ENCODE measurements around the gene RAD1. TPM values are rescaled to one million over a fixed set of nuclear protein-coding genes. Genes with fewer than 3 reads are reported as not detected.

Gene RAD1
- total and polyA plus RNA-seq, 4 experiments from 2014 or later, result 16.2 to 26.3 (median 22.2) TPM

DNA sequence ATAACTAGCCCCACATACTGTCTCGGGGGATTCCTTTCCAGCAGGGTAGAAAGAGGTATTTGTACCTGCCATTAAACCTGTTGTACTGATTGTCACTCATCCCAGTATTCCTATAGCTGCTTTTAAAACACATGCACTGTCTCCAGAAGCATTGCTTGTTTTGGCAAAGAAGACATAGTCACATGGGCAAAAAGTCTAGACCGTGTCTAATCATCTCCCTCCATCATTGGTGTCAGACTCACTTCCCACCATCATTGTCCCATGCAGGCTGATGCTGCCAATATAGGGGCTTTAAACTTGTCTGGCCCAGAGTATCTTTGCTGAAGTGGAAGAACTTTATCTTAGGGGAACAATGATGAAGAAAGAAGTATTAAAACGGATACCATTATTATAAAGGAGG is 26.6 kb upstream of the RAD1 start:
- Mint-ChIP-seq H3K4me1 (peaks cover 0 to 2% (median under 1%) of the 10 kb centered on the region in 4 donors), H3K27me3 (no peaks in the 10 kb centered on the region), H3K36me3 (peaks cover 53 to 55% of the 10 kb centered on the region in 2 donors), H3K4me3 (no peak overlapping the region), H3K9me3 (no peaks in the 10 kb centered on the region), H3K27ac (peak overlapping the region in 2 of 7 donors; percentile 30 to 73)
- ChIA-PET POLR2A (ENCODE audit: partially characterized antibody) (no interaction called here), CTCF (ENCODE audit: partially characterized antibody) (no interaction called here)
- no peak for DNase-seq
- H3K27me3 ChIP-seq (ENCODE audit: insufficient read depth, low read length), result no peaks in the 10 kb centered on the region
- peaks cover 40% of the 10 kb centered on the region for H3K36me3 ChIP-seq (ENCODE audit: insufficient read depth, low read length)
- H3K27ac ChIP-seq (ENCODE audit: low read depth, low read length), result no peak overlapping the region
- intact Hi-C loops (cut with micrococcal nuclease), result no loop called here
- no peak overlapping the region for H3K4me3 ChIP-seq (ENCODE audit: low read length in 2 of 2)
- no peaks in the 10 kb centered on the region for H3K4me1 ChIP-seq (ENCODE audit: insufficient read depth, low read length)
- H3K9me3 ChIP-seq (ENCODE audit: control insufficient read depth in 1 of 2, low read length in 2 of 2), result no peaks in the 10 kb centered on the region

GRCh38 chr5:34932947-34933346 is 17.6 kb upstream of the RAD1 start:
- Histone ChIP-seq H3K27me3 (ENCODE audit: insufficient read depth, low read length) (no peaks in the 10 kb centered on the region), H3K4me1 (ENCODE audit: insufficient read depth, low read length) (peaks cover 25% of the 10 kb centered on the region), H3K4me3 (ENCODE audit: low read length in 2 of 2) (no peak overlapping the region), H3K36me3 (ENCODE audit: insufficient read depth, low read length) (peaks cover 24% of the 10 kb centered on the region), H3K9me3 (ENCODE audit: control insufficient read depth in 1 of 2, low read length in 2 of 2) (no peaks in the 10 kb centered on the region), H3K27ac (ENCODE audit: low read depth, low read length) (no peak overlapping the region)
- no peak for DNase-seq
- ChIA-PET POLR2A (ENCODE audit: partially characterized antibody) (no interaction called here), CTCF (ENCODE audit: partially characterized antibody) (no interaction called here)
- H3K27ac Mint-ChIP-seq, result no peak overlapping the region
- no peak overlapping the region for H3K4me3 Mint-ChIP-seq
- H3K27me3 Mint-ChIP-seq, result no peaks in the 10 kb centered on the region
- H3K36me3 Mint-ChIP-seq, result peaks cover 14 to 38% of the 10 kb centered on the region in 2 donors
- H3K4me1 Mint-ChIP-seq, result peaks cover 26 to 44% (median 35%) of the 10 kb centered on the region in 4 donors
- no peaks in the 10 kb centered on the region for H3K9me3 Mint-ChIP-seq
- intact Hi-C loops (cut with micrococcal nuclease), result no loop called here

GRCh38 chr5:34930870-34931269 is 15.6 kb upstream of the RAD1 start:
- H3K27ac ChIP-seq (ENCODE audit: low read depth, low read length), result peak overlapping the region; percentile 84
- peaks cover 9% of the 10 kb centered on the region for H3K36me3 ChIP-seq (ENCODE audit: insufficient read depth, low read length)
- H3K27me3 Mint-ChIP-seq, result no peaks in the 10 kb centered on the region
- no peak for DNase-seq
- ChIA-PET CTCF (ENCODE audit: partially characterized antibody) (interaction anchor here (1.3 to 2.4 kb wide), 2 partner anchors 8 to 15 kb away, joined by 3 to 33 read pairs; partner anchors contain the start of genes BRIX1 and RAD1), POLR2A (ENCODE audit: partially characterized antibody) (interaction anchor here (1.1 to 4.8 kb wide), 3 partner anchors 8 to 924 kb away, joined by 3 to 169 read pairs (median 11); partner anchors contain the start of genes BRIX1 and RAD1)
- H3K27ac Mint-ChIP-seq, result peak overlapping the region in 6 of 7 donors; percentile 89 to 98 (median 96)
- peaks cover 25% of the 10 kb centered on the region for H3K4me1 ChIP-seq (ENCODE audit: insufficient read depth, low read length)
- H3K9me3 Mint-ChIP-seq, result no peaks in the 10 kb centered on the region
- H3K9me3 ChIP-seq (ENCODE audit: control insufficient read depth in 1 of 2, low read length in 2 of 2), result no peaks in the 10 kb centered on the region
- H3K36me3 Mint-ChIP-seq, result peaks cover 5 to 36% of the 10 kb centered on the region in 2 donors
- H3K4me3 ChIP-seq (ENCODE audit: low read length in 2 of 2), result peak overlapping the region; percentile 77 to 83
- intact Hi-C loops (cut with micrococcal nuclease), result no loop called here
- H3K4me1 Mint-ChIP-seq, result peaks cover 24 to 44% (median 35%) of the 10 kb centered on the region in 4 donors
- H3K27me3 ChIP-seq (ENCODE audit: insufficient read depth, low read length), result no peaks in the 10 kb centered on the region
- peak overlapping the region; percentile 96 to 99 (median 98) for H3K4me3 Mint-ChIP-seq

DNA sequence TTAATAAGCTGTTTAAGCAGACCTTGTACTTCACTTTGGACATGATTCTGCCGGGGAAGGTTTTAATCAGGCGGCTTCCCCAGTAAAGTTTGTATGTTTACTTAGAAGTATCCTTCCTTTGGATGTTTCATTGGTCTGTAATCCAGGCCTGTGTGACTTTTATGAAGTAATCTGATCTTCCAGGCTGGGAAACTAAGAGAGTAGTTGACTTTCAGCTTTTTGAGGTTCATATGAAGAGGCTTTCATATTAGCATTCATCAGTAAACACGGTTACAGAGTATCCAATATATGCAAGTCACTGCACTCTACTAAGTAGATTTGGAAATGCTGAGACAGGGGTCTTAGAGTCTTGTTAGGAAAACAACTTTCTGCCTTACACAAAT is 15.1 kb upstream of the RAD1 start:
- Histone ChIP-seq H3K27me3 (ENCODE audit: insufficient read depth, low read length) (no peaks in the 10 kb centered on the region), H3K27ac (ENCODE audit: low read depth, low read length) (peak overlapping the region; percentile 84), H3K9me3 (ENCODE audit: control insufficient read depth in 1 of 2, low read length in 2 of 2) (no peaks in the 10 kb centered on the region), H3K4me3 (ENCODE audit: low read length in 2 of 2) (peak overlapping the region; percentile 77 to 83), H3K4me1 (ENCODE audit: insufficient read depth, low read length) (peaks cover 25% of the 10 kb centered on the region), H3K36me3 (ENCODE audit: insufficient read depth, low read length) (peaks cover 6% of the 10 kb centered on the region)
- H3K9me3 Mint-ChIP-seq, result no peaks in the 10 kb centered on the region
- H3K27me3 Mint-ChIP-seq, result no peaks in the 10 kb centered on the region
- H3K27ac Mint-ChIP-seq, result peak overlapping the region; percentile 89 to 98 (median 96)
- H3K4me3 Mint-ChIP-seq, result peak overlapping the region; percentile 96 to 99 (median 98)
- intact Hi-C loops (cut with micrococcal nuclease), result no loop called here
- ChIA-PET POLR2A (ENCODE audit: partially characterized antibody) (interaction anchor here (0.6 to 4.8 kb wide), 10 partner anchors 9 to 1946 kb away, joined by 3 to 169 read pairs (median 12); partner anchors contain the start of genes BRIX1, LMBRD2, NADK2 and NIPBL), CTCF (ENCODE audit: partially characterized antibody) (interaction anchor here (1.3 to 2.4 kb wide), 2 partner anchors 9 to 14 kb away, joined by 3 to 33 read pairs; partner anchors contain the start of genes BRIX1 and RAD1)
- H3K4me1 Mint-ChIP-seq, result peaks cover 24 to 44% (median 35%) of the 10 kb centered on the region in 4 donors
- no peak for DNase-seq
- peaks cover 7 to 35% of the 10 kb centered on the region in 2 donors for H3K36me3 Mint-ChIP-seq

GRCh38 chr5:34929720-34930461 is 14.6 kb upstream of the RAD1 start:
- H3K4me1 ChIP-seq (ENCODE audit: insufficient read depth, low read length), result peaks cover 25% of the 10 kb centered on the region
- Mint-ChIP-seq H3K27me3 (no peaks in the 10 kb centered on the region), H3K4me1 (peaks cover 26 to 42% (median 33%) of the 10 kb centered on the region in 4 donors), H3K36me3 (peaks cover 11 to 35% of the 10 kb centered on the region in 2 donors), H3K27ac (peak overlapping the region; percentile 89 to 98 (median 96)), H3K9me3 (no peaks in the 10 kb centered on the region), H3K4me3 (peak overlapping the region; percentile 96 to 99 (median 98))
- H3K4me3 ChIP-seq (ENCODE audit: low read length in 2 of 2), result peak overlapping the region; percentile 77 to 83
- H3K27ac ChIP-seq (ENCODE audit: low read depth, low read length), result peak overlapping the region; percentile 84
- peak; percentile 80 to 91 (median 83) for DNase-seq
- ChIA-PET POLR2A (ENCODE audit: partially characterized antibody) (interaction anchor here (0.6 to 4.8 kb wide), 16 partner anchors 9 to 1947 kb away, joined by 3 to 169 read pairs (median 4); partner anchors contain the start of genes AMACR, BRIX1, LMBRD2 and NADK2), CTCF (ENCODE audit: partially characterized antibody) (interaction anchor here (0.6 to 2.4 kb wide), 5 partner anchors 9 to 1313 kb away, joined by 3 to 33 read pairs (median 4); partner anchors contain the start of genes BRIX1, RAD1 and TTC23L)
- intact Hi-C loops (cut with micrococcal nuclease), result loop anchor here (1.0 to 10.0 kb wide), 5 partner anchors 15 to 1945 kb away; partner anchors contain the start of genes BRIX1, RAD1, RAI14 and TTC23L
- H3K36me3 ChIP-seq (ENCODE audit: insufficient read depth, low read length), result peaks cover 7% of the 10 kb centered on the region
- H3K27me3 ChIP-seq (ENCODE audit: insufficient read depth, low read length), result no peaks in the 10 kb centered on the region
- H3K9me3 ChIP-seq (ENCODE audit: control insufficient read depth in 1 of 2, low read length in 2 of 2), result no peaks in the 10 kb centered on the region

GRCh38 chr5:34929134-34929719 is 13.9 kb upstream of the RAD1 start, which contains the start of gene DNAJC21:
DNAJC21 (plus strand) TSS chr5:34929559; CDS start chr5:34929820, 261 bp downstream.
- CTCF ChIA-PET (ENCODE audit: partially characterized antibody), result interaction anchor here (0.8 to 2.4 kb wide), 3 partner anchors 13 to 90 kb away, joined by 4 to 33 read pairs (median 5); partner anchors contain the start of genes BRIX1, RAD1 and TTC23L
- peak within 1 kb of the TSS; percentile 77 to 83 for H3K4me3 ChIP-seq (ENCODE audit: low read length in 2 of 2)
- no peaks in the 10 kb centered on the region for H3K9me3 ChIP-seq (ENCODE audit: control insufficient read depth in 1 of 2, low read length in 2 of 2)
- H3K9me3 Mint-ChIP-seq, result no peaks in the 10 kb centered on the region
- intact Hi-C loops (cut with micrococcal nuclease), result loop anchor here (1.0 to 10.0 kb wide), 5 partner anchors 14 to 1946 kb away; partner anchors contain the start of genes BRIX1, RAD1, RAI14 and TTC23L
- POLR2A ChIA-PET (ENCODE audit: partially characterized antibody), result interaction anchor here (0.6 to 4.8 kb wide), 14 partner anchors 10 to 1947 kb away, joined by 3 to 169 read pairs (median 6); partner anchors contain the start of genes AMACR, BRIX1, LMBRD2 and NADK2
- peaks cover 16 to 36% of the 10 kb centered on the region in 2 donors for H3K36me3 Mint-ChIP-seq
- peak; percentile 97 to 98 (median 97) for DNase-seq
- H3K27me3 ChIP-seq (ENCODE audit: insufficient read depth, low read length), result no peaks in the 10 kb centered on the region
- H3K4me1 Mint-ChIP-seq, result peaks cover 24 to 36% (median 31%) of the 10 kb centered on the region in 4 donors
- peak within 1 kb of the TSS; percentile 89 to 98 (median 96) for H3K27ac Mint-ChIP-seq
- H3K27me3 Mint-ChIP-seq, result no peaks in the 10 kb centered on the region
- H3K27ac ChIP-seq (ENCODE audit: low read depth, low read length), result peak within 1 kb of the TSS; percentile 84
- peaks cover 11% of the 10 kb centered on the region for H3K36me3 ChIP-seq (ENCODE audit: insufficient read depth, low read length)
- H3K4me3 Mint-ChIP-seq, result peak within 1 kb of the TSS; percentile 96 to 99 (median 98)
- peaks cover 25% of the 10 kb centered on the region for H3K4me1 ChIP-seq (ENCODE audit: insufficient read depth, low read length)
